Loucy (cell line): ENCODE results near the gene EDN1.

ENCODE experiments used
- H2AFZ ChIP-seq: fragments of 200-600 bp; sonication (generic); 2 replicates; pipeline ENCODE4 v1.6.0; 2016; ENCODE audit warnings: antibody characterized with exemption, mild to moderate bottlenecking, low read length, moderate library complexity
- H3F3A ChIP-seq: fragments of 200-600 bp; 2 replicates; pipeline ENCODE4 v1.6.0; 2016; ENCODE audit warnings: antibody characterized with exemption, low read depth, mild to moderate bottlenecking
- H3K27me3 ChIP-seq: fragments of 200-600 bp; sonication (generic); 2 replicates; pipeline ENCODE4 v1.6.1; 2014; ENCODE audit warnings: low read length, mild to moderate bottlenecking; ENCODE audit not compliant: insufficient read depth, poor library complexity, severe bottlenecking
- H3K36me3 ChIP-seq: fragments of 200-600 bp; sonication (generic); 2 replicates; pipeline ENCODE4 v1.6.1; 2016; ENCODE audit warnings: low read length; ENCODE audit not compliant: insufficient read depth
- H3K4me1 ChIP-seq: fragments of 200-600 bp; sonication (generic); 2 replicates; pipeline ENCODE4 v1.5.1; 2014; ENCODE audit warnings: low read length, mild to moderate bottlenecking; ENCODE audit not compliant: insufficient read depth, poor library complexity, severe bottlenecking
- H3K4me2 ChIP-seq: fragments of 200-600 bp; sonication (generic); 2 replicates; pipeline ENCODE4 v1.6.0; 2014; ENCODE audit warnings: antibody characterized with exemption, low read length, low read depth, mild to moderate bottlenecking; ENCODE audit not compliant: poor library complexity, severe bottlenecking
- H3K4me3 ChIP-seq: fragments of 200-600 bp; sonication (generic); 2 replicates; pipeline ENCODE4 v1.5.1; 2014; ENCODE audit warnings: low read length, mild to moderate bottlenecking, mixed read lengths; ENCODE audit not compliant: poor library complexity, severe bottlenecking
- H3K79me2 ChIP-seq: fragments of 200-600 bp; sonication (generic); 2 replicates; pipeline ENCODE4 v1.6.1; 2014; ENCODE audit warnings: low read length; ENCODE audit not compliant: insufficient read depth
- H3K9ac ChIP-seq: fragments of 200-600 bp; sonication (generic); 2 replicates; pipeline ENCODE4 v1.6.0; 2014; ENCODE audit warnings: mild to moderate bottlenecking, low read depth, low read length, moderate library complexity; ENCODE audit not compliant: poor library complexity, severe bottlenecking
- H3K9me2 ChIP-seq: fragments of 200-600 bp; sonication (generic); replicated peaks from 2 replicates; pipeline ENCODE4 v1.6.1; 2016; ENCODE audit warnings: low read depth, low read length, mixed read lengths
- H3K9me3 ChIP-seq: fragments of 200-600 bp; sonication (generic); 2 replicates; pipeline ENCODE4 v1.6.1; 2014; ENCODE audit warnings: mild to moderate bottlenecking, antibody characterized with exemption, low read length, low read depth; ENCODE audit not compliant: insufficient read depth
- H4K20me1 ChIP-seq: fragments of 200-600 bp; sonication (generic); 2 replicates; pipeline ENCODE4 v1.6.0; 2014; ENCODE audit warnings: antibody characterized with exemption, low read length, mild to moderate bottlenecking; ENCODE audit not compliant: insufficient read depth, poor library complexity, severe bottlenecking
- CTCF ChIP-seq: fragments of 200-600 bp; sonication (generic); conservative IDR thresholded peaks from 2 replicates; pipeline ENCODE4 v1.5.1; 2014; ENCODE audit warnings: mild to moderate bottlenecking, antibody characterized with exemption, low read length
- EZH2phosphoT487 ChIP-seq: fragments of 200-600 bp; IDR thresholded peaks from 2 replicates; pipeline ENCODE4 v1.6.1; 2018; ENCODE audit warnings: antibody characterized with exemption, mild to moderate bottlenecking, moderate library complexity, borderline replicate concordance

EDN1 gene

DNA sequence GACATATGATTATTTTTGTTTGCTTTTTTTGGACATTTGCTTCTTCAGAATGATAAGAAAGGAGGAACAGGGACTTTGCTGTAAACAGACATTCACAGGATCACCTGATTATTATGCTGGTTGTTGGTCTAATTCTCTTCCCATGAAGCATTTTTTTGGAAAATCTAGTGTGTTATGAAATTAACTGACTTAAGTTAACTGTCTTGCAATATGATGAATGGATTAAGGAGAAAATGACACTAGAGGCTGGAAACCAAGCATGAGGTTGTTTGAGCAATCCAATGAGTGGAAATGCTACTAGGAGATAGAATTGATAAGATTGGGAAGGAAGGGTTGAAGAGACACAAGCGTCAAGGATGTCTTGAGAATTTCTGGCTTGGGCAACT is 13.2 kb upstream of the EDN1 start:
- H3K9ac ChIP-seq: no peak overlapping the region

GRCh38 chr6:12277386-12277785 is 12.8 kb upstream of the EDN1 start:
- no peaks in the 10 kb centered on the region for H3F3A ChIP-seq
- no peaks in the 10 kb centered on the region for H4K20me1 ChIP-seq
- H3K79me2 ChIP-seq: no peaks in the 10 kb centered on the region
- no peaks in the 10 kb centered on the region for H3K9me2 ChIP-seq
- H3K36me3 ChIP-seq: no peaks in the 10 kb centered on the region
- H2AFZ ChIP-seq: no peak overlapping the region
- no peak overlapping the region for H3K4me3 ChIP-seq
- H3K4me1 ChIP-seq: no peaks in the 10 kb centered on the region
- no peak overlapping the region for H3K4me2 ChIP-seq
- no peaks in the 10 kb centered on the region for H3K9me3 ChIP-seq
- TF ChIP-seq CTCF (no peak), EZH2phosphoT487 (no peak)
- H3K9ac ChIP-seq: no peak overlapping the region
- H3K27me3 ChIP-seq: no peaks in the 10 kb centered on the region

More for the DNA sequence above, 13.2 kb upstream of the EDN1 start:
- Histone ChIP-seq H3K79me2 (no peaks in the 10 kb centered on the region), H3K27me3 (no peaks in the 10 kb centered on the region), H3K4me1 (no peaks in the 10 kb centered on the region), H3K4me2 (no peak overlapping the region), H3F3A (no peaks in the 10 kb centered on the region), H3K4me3 (no peak overlapping the region), H4K20me1 (no peaks in the 10 kb centered on the region), H3K9me2 (no peaks in the 10 kb centered on the region), H3K9me3 (peaks cover 3% of the 10 kb centered on the region; the same call in 1 of the 2 replicates), H3K36me3 (no peaks in the 10 kb centered on the region), H2AFZ (no peak overlapping the region)
- no peak for TF ChIP-seq EZH2phosphoT487
- no peak for TF ChIP-seq CTCF

DNA sequence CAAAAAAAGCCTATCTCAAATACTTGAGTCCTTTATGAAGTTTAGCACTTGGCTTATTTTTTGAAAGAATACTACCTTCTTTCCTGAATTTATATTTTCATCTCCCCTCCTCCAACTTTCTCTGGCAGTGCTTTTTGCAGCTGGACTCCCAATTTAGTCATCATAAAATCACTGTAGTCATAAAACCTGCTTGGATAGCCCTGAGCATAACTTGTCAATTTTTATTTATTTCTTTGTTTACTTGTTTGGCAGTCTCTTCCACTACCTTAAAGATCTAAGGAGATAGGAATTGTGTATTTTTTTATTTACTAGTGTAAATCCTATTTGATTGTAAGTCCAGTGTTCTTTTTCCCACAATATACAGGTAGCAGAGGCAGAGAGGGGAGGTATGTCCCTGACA is 11.2 kb upstream of the EDN1 start:
- no peaks in the 10 kb centered on the region for H3K4me1 ChIP-seq
- no peak overlapping the region for H2AFZ ChIP-seq
- no peak overlapping the region for H3K4me3 ChIP-seq
- no peak overlapping the region for H3K4me2 ChIP-seq
- H3F3A ChIP-seq: no peaks in the 10 kb centered on the region
- no peak overlapping the region for H3K9ac ChIP-seq
- no peaks in the 10 kb centered on the region for H4K20me1 ChIP-seq
- no peaks in the 10 kb centered on the region for H3K79me2 ChIP-seq
- no peak for TF ChIP-seq EZH2phosphoT487
- no peak for TF ChIP-seq CTCF
- no peaks in the 10 kb centered on the region for H3K27me3 ChIP-seq
- H3K9me3 ChIP-seq: no peaks in the 10 kb centered on the region
- H3K36me3 ChIP-seq: no peaks in the 10 kb centered on the region
- no peaks in the 10 kb centered on the region for H3K9me2 ChIP-seq
